Calu3 (cell line): ENCODE measurements around the gene RPN2. TPM values are rescaled to one million over a fixed set of nuclear protein-coding genes. Genes with fewer than 3 reads are reported as not detected.
A peak's percentile ranks its signal among the peaks of the same experiment; 100 is the strongest.

Source experiments
- BruUV-seq: library from RNA; stranded (reverse); fragments of 400-500 nt; replicated peaks from 2 replicates; lab custom pipeline; 2021; lab: Mats Ljungman, UMichigan
- CTCF ChIA-PET: fragments of 300-600 bp; sonication (Branson Sonifier 250); formaldehyde crosslinking; loops from one replicate; lab custom pipeline; 2022; ENCODE audit warnings: antibody characterized with exemption; lab: Charles Lee
- DNase-seq: peaks from one replicate; pipeline ENCODE4 v3.0.0; 2022
- H3K27ac Mint-ChIP-seq: one replicate; pipeline ENCODE4 v1.8.0; 2022; ENCODE audit warnings: mixed read lengths; ENCODE audit not compliant: unreplicated experiment
- H3K27me3 Mint-ChIP-seq: one replicate; pipeline ENCODE4 v1.8.0; 2022; ENCODE audit warnings: mixed read lengths; ENCODE audit not compliant: unreplicated experiment
- H3K36me3 Mint-ChIP-seq: one replicate; pipeline ENCODE4 v1.8.0; 2022; ENCODE audit warnings: mild to moderate bottlenecking, moderate library complexity, mixed read lengths; ENCODE audit not compliant: insufficient read depth, unreplicated experiment
- H3K4me1 Mint-ChIP-seq: one replicate; pipeline ENCODE4 v1.8.0; 2022; ENCODE audit warnings: mild to moderate bottlenecking, low read depth, mixed read lengths; ENCODE audit not compliant: unreplicated experiment
- H3K4me3 Mint-ChIP-seq: one replicate; pipeline ENCODE4 v1.8.0; 2022; ENCODE audit warnings: mild to moderate bottlenecking, low read depth, moderate library complexity, mixed read lengths; ENCODE audit not compliant: unreplicated experiment
- H3K9me3 Mint-ChIP-seq: one replicate; pipeline ENCODE4 v1.8.0; 2022; ENCODE audit warnings: low read depth, mixed read lengths; ENCODE audit not compliant: unreplicated experiment
- CTCF ChIP-seq: fragments of 200-600 bp; IDR thresholded peaks from one replicate; pipeline ENCODE4 v1.8.0; 2022; ENCODE audit warnings: antibody characterized with exemption; ENCODE audit not compliant: unreplicated experiment
- intact Hi-C: fragments of 100-400 bp; cut with micrococcal nuclease; formaldehyde crosslinking; loops from one replicate; pipeline ENCODE4 v1.10.0; 2022; ENCODE audit not compliant: unreplicated experiment
- total RNA-seq: library from RNA; stranded (reverse); gene quantifications from 2 replicates; pipeline ENCODE4 v1.2.3, GENCODE V29; 2022

Gene RPN2
- total RNA-seq, 1 experiment from 2014 or later: 522 TPM

- H3K4me1 Mint-ChIP-seq: no peaks in the 10 kb centered on the region
- H3K27ac Mint-ChIP-seq: no peak overlapping the region
- intact Hi-C loops: no loop called here
- peaks cover 53% of the 10 kb centered on the region for H3K27me3 Mint-ChIP-seq
- H3K36me3 Mint-ChIP-seq: no peaks in the 10 kb centered on the region
- DNase-seq: no peak
- BruUV-seq: no TSS peak
- no peak for TF ChIP-seq CTCF
- CTCF ChIA-PET: no interaction called here
- H3K4me3 Mint-ChIP-seq: no peak overlapping the region
- no peaks in the 10 kb centered on the region for H3K9me3 Mint-ChIP-seq
Measured at GRCh38 chr20:37165031-37165430, 14.1 kb upstream of the RPN2 start.

- intact Hi-C loops: no loop called here
- no TSS peak for BruUV-seq
- Mint-ChIP-seq H3K27ac (no peak overlapping the region), H3K4me1 (no peaks in the 10 kb centered on the region), H3K27me3 (peaks cover 35% of the 10 kb centered on the region), H3K9me3 (no peaks in the 10 kb centered on the region), H3K4me3 (no peak overlapping the region), H3K36me3 (no peaks in the 10 kb centered on the region)
- TF ChIP-seq CTCF: no peak
- DNase-seq: no peak
- CTCF ChIA-PET: no interaction called here
Measured at GRCh38 chr20:37166867-37167266, 12.3 kb upstream of the RPN2 start.

- CTCF ChIA-PET: no interaction called here
- Mint-ChIP-seq H3K27ac (no peak overlapping the region), H3K4me3 (no peak overlapping the region), H3K4me1 (no peaks in the 10 kb centered on the region), H3K27me3 (no peaks in the 10 kb centered on the region), H3K36me3 (peaks cover under 1% of the 10 kb centered on the region), H3K9me3 (no peaks in the 10 kb centered on the region)
- DNase-seq: no peak
- no TSS peak for BruUV-seq
- intact Hi-C loops: no loop called here
- no peak for TF ChIP-seq CTCF
Measured at GRCh38 chr20:37172836-37173235, 6.3 kb upstream of the RPN2 start.

GRCh38 chr20:37179683-37180524, 774 bp downstream of the RPN2 start:
- no peak for DNase-seq
- CTCF ChIA-PET: interaction anchor here (2.0 to 2.5 kb wide), 3 partner anchors 12 to 85 kb away, joined by 10 to 19 read pairs (median 10); partner anchors contain the start of gene RBL1
- TSS peak; percentile 56 for BruUV-seq
- intact Hi-C loops: loop anchor here (5.0 kb wide), 1 partner anchor 83 kb away; the partner anchor contains the start of gene RBL1
- TF ChIP-seq CTCF: no peak
- Mint-ChIP-seq H3K4me3 (peak overlapping the region; percentile 77), H3K9me3 (no peaks in the 10 kb centered on the region), H3K36me3 (peaks cover 63% of the 10 kb centered on the region), H3K27ac (peak overlapping the region; percentile 100), H3K4me1 (peaks cover 36% of the 10 kb centered on the region), H3K27me3 (no peaks in the 10 kb centered on the region)
